Breast epithelium (tissue), 4 donors: Measurements from ENCODE around the gene ESYT2. TPM values are rescaled to one million over a fixed set of nuclear protein-coding genes. Genes with fewer than 3 reads are reported as not detected.

Source experiments
- DNase-seq, 2 donors: peaks; one replicate each; pipeline ENCODE4 v3.0.0-alpha.2; 2019; ENCODE audit warnings: low spot score in 2 of 2
- H3K27ac ChIP-seq, 2 donors: fragments of 200-600 bp; sonication (generic) in 1 of 2; one replicate each; pipeline ENCODE4 v1.5.1; 2016 to 2019; ENCODE audit warnings: mild to moderate bottlenecking in 1 of 2
- H3K27me3 ChIP-seq, 2 donors: fragments of 200-600 bp; sonication (generic) in 1 of 2; one replicate each; pipeline versions ENCODE4 v1.5.1 to v1.6.0; 2017 to 2019; ENCODE audit warnings: control low read depth in 1 of 2, mild to moderate bottlenecking in 1 of 2
- H3K36me3 ChIP-seq: fragments of 200-600 bp; one replicate; pipeline ENCODE4 v1.5.1; 2019
- H3K4me1 ChIP-seq, 2 donors: fragments of 200-600 bp; sonication (generic); one replicate each; pipeline ENCODE4 v1.5.1; 2016 to 2019; ENCODE audit warnings: control low read depth in 1 of 2
- H3K4me3 ChIP-seq, 3 donors: fragments of 200-600 bp; sonication (generic); 1 replicate in 2 of 3; 2 replicates in 1 of 3; pipeline ENCODE4 v1.5.1; 2016 to 2019; ENCODE audit warnings: mild to moderate bottlenecking in 3 of 3, moderate library complexity in 2 of 3
- H3K9me3 ChIP-seq, 2 donors: fragments of 200-600 bp; sonication (generic) in 1 of 2; one replicate each; pipeline ENCODE4 v1.5.1; 2016 to 2019; ENCODE audit warnings: control low read depth in 1 of 2
- CTCF ChIP-seq, 3 donors: fragments of 450-650 bp; IDR thresholded peaks; one replicate each; pipeline ENCODE4 v1.5.1; 2016 to 2017; ENCODE audit warnings: antibody characterized with exemption in 3 of 3, mild to moderate bottlenecking in 3 of 3, moderate library complexity in 3 of 3
- POLR2A ChIP-seq: fragments of 450-650 bp; IDR thresholded peaks from one replicate; pipeline ENCODE4 v1.6.1; 2016; ENCODE audit warnings: antibody characterized with exemption, mild to moderate bottlenecking, moderate library complexity
- POLR2AphosphoS5 ChIP-seq, 3 donors: sonication (generic); formaldehyde crosslinking; IDR thresholded peaks; one replicate each; pipeline ENCODE4 v1.6.1; 2017; ENCODE audit warnings: antibody characterized with exemption in 3 of 3
- intact Hi-C: fragments of 100-400 bp; cut with DNase I; formaldehyde crosslinking; loops from one replicate; pipeline ENCODE4 v1.15.1; 2023; ENCODE audit warnings: low total_unique reads
- total RNA-seq, 3 donors: library from RNA; depleted of rRNA; stranded (reverse); fragments of >200 nt; gene quantifications; one replicate each; pipeline ENCODE4 v1.1.0, GENCODE V29; 2016

Gene ESYT2
- total RNA-seq, 3 donors from 2014 or later = 97.3 to 155 (median 115) TPM

DNA sequence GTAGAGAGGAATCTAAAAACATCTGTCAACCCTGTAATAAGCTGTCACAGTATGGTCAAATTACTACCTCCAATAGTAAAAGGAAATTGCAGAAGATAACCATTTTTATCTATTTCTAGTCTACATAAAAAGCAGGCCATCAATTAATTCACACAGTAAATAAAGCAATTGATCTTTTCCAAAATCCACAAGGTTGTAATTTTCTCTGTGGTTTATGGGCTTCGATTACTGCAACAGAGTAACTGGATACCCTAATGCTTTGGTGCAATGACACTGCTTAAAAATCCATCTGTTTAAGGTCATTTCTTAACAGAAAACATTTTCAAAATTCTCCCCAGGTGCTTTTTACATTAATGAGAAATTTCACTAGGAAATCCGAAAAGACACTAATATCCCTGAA is 23.9 kb downstream of the ESYT2 start:
- H3K4me1 ChIP-seq = no peaks in the 10 kb centered on the region

GRCh38 chr7:158804335-158804734 is 25.0 kb downstream of the ESYT2 start:
- Histone ChIP-seq H3K4me3 (no peak overlapping the region), H3K9me3 (no peaks in the 10 kb centered on the region), H3K27me3 (no peaks in the 10 kb centered on the region), H3K36me3 (no peaks in the 10 kb centered on the region), H3K27ac (no peak overlapping the region), H3K4me1 (no peaks in the 10 kb centered on the region)
- intact Hi-C loops = no loop called here
- TF ChIP-seq POLR2AphosphoS5 (IDR thresholded peaks at IDR 0.05) (no peak), CTCF (IDR thresholded peaks at IDR 0.05) (no peak), POLR2A (no peak)
- no peak for DNase-seq

More for the DNA sequence above, 23.9 kb downstream of the ESYT2 start:
- H3K9me3 ChIP-seq = no peaks in the 10 kb centered on the region
- no peaks in the 10 kb centered on the region for H3K27me3 ChIP-seq
- no peak for DNase-seq
- no peak overlapping the region for H3K27ac ChIP-seq
- TF ChIP-seq POLR2A = no peak
- no peak for TF ChIP-seq CTCF (IDR thresholded peaks at IDR 0.05)
- no peak for TF ChIP-seq POLR2AphosphoS5 (IDR thresholded peaks at IDR 0.05)
- no peak overlapping the region for H3K4me3 ChIP-seq
- no peaks in the 10 kb centered on the region for H3K36me3 ChIP-seq
- intact Hi-C loops = no loop called here

- Histone ChIP-seq H3K36me3 (no peaks in the 10 kb centered on the region), H3K27ac (peak overlapping the region; percentile 77 to 81), H3K27me3 (no peaks in the 10 kb centered on the region), H3K4me1 (no peaks in the 10 kb centered on the region), H3K4me3 (no peak overlapping the region), H3K9me3 (no peaks in the 10 kb centered on the region)
- intact Hi-C loops = no loop called here
- TF ChIP-seq POLR2A (no peak), CTCF (IDR thresholded peaks at IDR 0.05) (no peak), POLR2AphosphoS5 (IDR thresholded peaks at IDR 0.05) (no peak)
- DNase-seq = no peak
Observed at GRCh38 chr7:158803367-158803969, 25.8 kb downstream of the ESYT2 start.

- Histone ChIP-seq H3K27ac (peak overlapping the region; percentile 77 to 81), H3K36me3 (no peaks in the 10 kb centered on the region), H3K4me1 (no peaks in the 10 kb centered on the region), H3K27me3 (no peaks in the 10 kb centered on the region), H3K9me3 (no peaks in the 10 kb centered on the region), H3K4me3 (peak overlapping the region in 1 of 3 donors; percentile 39)
- DNase-seq = no peak
- intact Hi-C loops = no loop called here
- TF ChIP-seq CTCF (IDR thresholded peaks at IDR 0.05) (no peak), POLR2A (no peak), POLR2AphosphoS5 (IDR thresholded peaks at IDR 0.05) (no peak)
Observed at GRCh38 chr7:158802535-158803366, 26.6 kb downstream of the ESYT2 start.

GRCh38 chr7:158798741-158799140 is 30.6 kb downstream of the ESYT2 start:
- no peak for DNase-seq
- H3K4me3 ChIP-seq = no peak overlapping the region

More at GRCh38 chr7:158798741-158799140, 30.6 kb downstream of the ESYT2 start:
- no peaks in the 10 kb centered on the region for H3K9me3 ChIP-seq
- H3K4me1 ChIP-seq = no peaks in the 10 kb centered on the region
- H3K27ac ChIP-seq = no peak overlapping the region
- H3K27me3 ChIP-seq = no peaks in the 10 kb centered on the region
- TF ChIP-seq CTCF (IDR thresholded peaks at IDR 0.05) (no peak), POLR2A (no peak), POLR2AphosphoS5 (IDR thresholded peaks at IDR 0.05) (no peak)
- no peaks in the 10 kb centered on the region for H3K36me3 ChIP-seq
- intact Hi-C loops = no loop called here
